Neural cell (in vitro differentiated cells): ENCODE results near the gene IL10. TPM values are rescaled to one million over a fixed set of nuclear protein-coding genes. Genes with fewer than 3 reads are reported as not detected.

ENCODE experiments used
- H2AFZ ChIP-seq: fragments of 200-600, 300-800 bp; sonication (generic), shearing (Covaris generic); 2 replicates; pipeline ENCODE4 v1.6.0; 2014; ENCODE audit warnings: low read depth, mild to moderate bottlenecking, antibody characterized with exemption, low read length, moderate library complexity
- H3F3A ChIP-seq: fragments of 200-600 bp; shearing (Covaris generic); 2 replicates; pipeline ENCODE4 v1.6.1; 2016; ENCODE audit warnings: mild to moderate bottlenecking, moderate library complexity, mixed read lengths, antibody characterized with exemption, low read length; ENCODE audit not compliant: insufficient read depth, poor library complexity, severe bottlenecking
- H3K27ac ChIP-seq: fragments of 200-600, 300-800 bp; sonication (generic), shearing (Covaris generic); 2 replicates; pipeline ENCODE4 v1.5.1; 2014; ENCODE audit warnings: mild to moderate bottlenecking, low read length, moderate library complexity
- H3K27me3 ChIP-seq: fragments of 300-800, 200-600 bp; sonication (generic), shearing (Covaris generic); 2 replicates; pipeline ENCODE4 v1.6.0; 2014; ENCODE audit warnings: mild to moderate bottlenecking, low read depth, low read length, moderate library complexity; ENCODE audit not compliant: insufficient read depth
- H3K36me3 ChIP-seq: fragments of 300-800, 200-600 bp; sonication (generic), shearing (Covaris generic); 2 replicates; pipeline ENCODE4 v1.5.1; 2014; ENCODE audit warnings: mild to moderate bottlenecking, antibody characterized with exemption, low read length, moderate library complexity; ENCODE audit not compliant: insufficient read depth
- H3K4me2 ChIP-seq: fragments of 300-800, 200-600 bp; sonication (generic), shearing (Covaris generic); 2 replicates; pipeline ENCODE4 v1.6.0; 2014; ENCODE audit warnings: mild to moderate bottlenecking, low read length
- H3K4me3 ChIP-seq: fragments of 300-800, 200-600 bp; sonication (generic), shearing (Covaris generic); 2 replicates; pipeline ENCODE4 v1.5.1; 2014; ENCODE audit warnings: mild to moderate bottlenecking, low read length, moderate library complexity
- H3K79me2 ChIP-seq: fragments of 200-600 bp; shearing (Covaris generic); replicated peaks from 2 replicates; pipeline ENCODE4 v1.6.0; 2014; ENCODE audit warnings: mild to moderate bottlenecking, low read length, moderate library complexity; ENCODE audit not compliant: insufficient read depth
- H3K9ac ChIP-seq: fragments of 300-800, 200-600 bp; sonication (generic), shearing (Covaris generic); 2 replicates; pipeline ENCODE4 v1.6.1; 2016; ENCODE audit warnings: mild to moderate bottlenecking, low read length, mixed read lengths
- H3K9me2 ChIP-seq: fragments of 200-600 bp; shearing (Covaris generic); 2 replicates; pipeline ENCODE4 v1.6.1; 2016; ENCODE audit warnings: mild to moderate bottlenecking, low read length, mixed read lengths; ENCODE audit not compliant: insufficient read depth
- H3K9me3 ChIP-seq: fragments of 200-600, 300-800 bp; sonication (generic), shearing (Covaris generic); 2 replicates; pipeline ENCODE4 v1.6.1; 2016; ENCODE audit warnings: mild to moderate bottlenecking, mixed run types, low read length, moderate library complexity, mixed read lengths
- H4K20me1 ChIP-seq: fragments of 200-600 bp; shearing (Covaris generic); 2 replicates; pipeline ENCODE4 v1.6.1; 2016; ENCODE audit warnings: mild to moderate bottlenecking, mixed run types; ENCODE audit not compliant: insufficient read depth
- CTCF ChIP-seq: fragments of 450-650 bp; IDR thresholded peaks from 2 replicates; pipeline ENCODE4 v1.5.1; 2014; ENCODE audit warnings: antibody characterized with exemption, mild to moderate bottlenecking, moderate library complexity; ENCODE audit not compliant: poor library complexity, severe bottlenecking
- EP300 ChIP-seq: fragments of 450-650 bp; conservative IDR thresholded peaks from 2 replicates; pipeline ENCODE4 v1.6.1; 2014; ENCODE audit warnings: antibody characterized with exemption, mild to moderate bottlenecking, moderate library complexity; ENCODE audit not compliant: poor library complexity, severe bottlenecking
- EZH2 ChIP-seq: fragments of 200-600, 300-800 bp; shearing (Covaris generic), sonication (generic); IDR thresholded peaks from 2 replicates; pipeline ENCODE4 v1.6.1; 2014; ENCODE audit warnings: antibody characterized with exemption, low read length, borderline replicate concordance, mild to moderate bottlenecking; ENCODE audit not compliant: insufficient read depth, poor library complexity, severe bottlenecking
- MXI1 ChIP-seq: fragments of 450-650 bp; conservative IDR thresholded peaks from 2 replicates; pipeline ENCODE4 v1.6.1; 2014; ENCODE audit warnings: antibody characterized with exemption, mild to moderate bottlenecking; ENCODE audit not compliant: poor library complexity, severe bottlenecking
- POLR2AphosphoS5 ChIP-seq: IDR thresholded peaks from 2 replicates; pipeline ENCODE4 v1.6.1; 2012
- RAD21 ChIP-seq: fragments of 450-650 bp; conservative IDR thresholded peaks from 2 replicates; pipeline ENCODE4 v1.6.1; 2014; ENCODE audit warnings: antibody characterized with exemption, mild to moderate bottlenecking, moderate library complexity
- REST ChIP-seq: IDR thresholded peaks from 2 replicates; pipeline ENCODE4 v1.6.1; 2012; ENCODE audit warnings: borderline replicate concordance
- SMC3 ChIP-seq: fragments of 450-650 bp; conservative IDR thresholded peaks from 2 replicates; pipeline ENCODE4 v1.6.1; 2014; ENCODE audit warnings: antibody characterized with exemption, mild to moderate bottlenecking, moderate library complexity; ENCODE audit not compliant: poor library complexity
- TAF1 ChIP-seq: IDR thresholded peaks from 2 replicates; pipeline ENCODE4 v1.6.1; 2012; ENCODE audit warnings: low read depth
- polyA plus RNA-seq: library from polyadenylated mRNA; depleted of rRNA; stranded (reverse); fragments of >200 nt; gene quantifications from 2 replicates; pipeline ENCODE4 v1.2.3, GENCODE V29; 2014

IL10 gene
- polyA plus RNA-seq, 1 donor from 2014 or later = not detected

- no peak overlapping the region for H3K4me2 ChIP-seq
- no peak overlapping the region for H3K27ac ChIP-seq
- no peak overlapping the region for H3K9ac ChIP-seq
- H4K20me1 ChIP-seq = no peaks in the 10 kb centered on the region
- H3K36me3 ChIP-seq = no peaks in the 10 kb centered on the region
- no peaks in the 10 kb centered on the region for H3K9me2 ChIP-seq
- no peaks in the 10 kb centered on the region for H3K27me3 ChIP-seq
- no peak overlapping the region for H3K4me3 ChIP-seq
- no peak overlapping the region for H2AFZ ChIP-seq
- H3F3A ChIP-seq = no peaks in the 10 kb centered on the region
- H3K9me3 ChIP-seq = no peaks in the 10 kb centered on the region
- no peak for TF ChIP-seq REST
- TF ChIP-seq TAF1 = no peak
- no peak for TF ChIP-seq EP300
- TF ChIP-seq EZH2 = no peak
- TF ChIP-seq CTCF = no peak
- no peak for TF ChIP-seq MXI1
- TF ChIP-seq RAD21 = no peak
- no peak for TF ChIP-seq SMC3
- TF ChIP-seq POLR2AphosphoS5 = no peak
- H3K79me2 ChIP-seq = no peaks in the 10 kb centered on the region
Measured at GRCh38 chr1:206753141-206753540, 19.2 kb downstream of the IL10 start.

- Histone ChIP-seq H3K79me2 (no peaks in the 10 kb centered on the region), H3K9me3 (no peaks in the 10 kb centered on the region), H3F3A (no peaks in the 10 kb centered on the region), H3K27ac (no peak overlapping the region), H2AFZ (no peak overlapping the region), H4K20me1 (no peaks in the 10 kb centered on the region), H3K9me2 (no peaks in the 10 kb centered on the region), H3K27me3 (no peaks in the 10 kb centered on the region), H3K4me2 (no peak overlapping the region), H3K9ac (no peak overlapping the region), H3K36me3 (no peaks in the 10 kb centered on the region), H3K4me3 (no peak overlapping the region)
- no peak for TF ChIP-seq EP300
- TF ChIP-seq MXI1 = no peak
- TF ChIP-seq EZH2 = no peak
- TF ChIP-seq CTCF = no peak
- no peak for TF ChIP-seq RAD21
- no peak for TF ChIP-seq REST
- TF ChIP-seq SMC3 = no peak
Measured at GRCh38 chr1:206752481-206752880, 19.8 kb downstream of the IL10 start.
